ENCODE results near the gene GBF1. TPM values are rescaled to one million over a fixed set of nuclear protein-coding genes. Genes with fewer than 3 reads are reported as not detected.

The GBF1 gene
- total RNA-seq, 1 experiment from 2014 or later, result 23.7 TPM

DNA sequence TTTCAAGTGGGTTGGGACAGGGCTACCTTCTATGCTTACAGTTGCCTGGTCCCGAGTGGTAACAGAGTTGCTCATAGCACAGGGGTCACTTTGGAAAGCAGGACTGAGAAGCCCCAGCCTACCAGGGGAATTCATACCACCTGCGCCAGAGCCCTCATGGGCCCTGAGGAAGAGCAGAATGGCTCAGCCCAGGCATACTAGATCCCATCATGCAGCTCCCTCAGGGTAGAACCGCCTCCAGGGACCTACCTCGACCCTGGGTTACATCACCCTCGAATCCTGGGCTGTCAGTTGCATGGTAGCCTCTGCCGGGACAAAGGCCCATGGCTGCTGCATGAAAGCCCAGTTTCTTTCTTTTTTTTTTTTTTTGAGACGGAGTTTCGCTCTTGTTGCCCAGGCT lies 184.1 kb downstream of the GBF1 start:
- TF ChIP-seq, protein P1, sequence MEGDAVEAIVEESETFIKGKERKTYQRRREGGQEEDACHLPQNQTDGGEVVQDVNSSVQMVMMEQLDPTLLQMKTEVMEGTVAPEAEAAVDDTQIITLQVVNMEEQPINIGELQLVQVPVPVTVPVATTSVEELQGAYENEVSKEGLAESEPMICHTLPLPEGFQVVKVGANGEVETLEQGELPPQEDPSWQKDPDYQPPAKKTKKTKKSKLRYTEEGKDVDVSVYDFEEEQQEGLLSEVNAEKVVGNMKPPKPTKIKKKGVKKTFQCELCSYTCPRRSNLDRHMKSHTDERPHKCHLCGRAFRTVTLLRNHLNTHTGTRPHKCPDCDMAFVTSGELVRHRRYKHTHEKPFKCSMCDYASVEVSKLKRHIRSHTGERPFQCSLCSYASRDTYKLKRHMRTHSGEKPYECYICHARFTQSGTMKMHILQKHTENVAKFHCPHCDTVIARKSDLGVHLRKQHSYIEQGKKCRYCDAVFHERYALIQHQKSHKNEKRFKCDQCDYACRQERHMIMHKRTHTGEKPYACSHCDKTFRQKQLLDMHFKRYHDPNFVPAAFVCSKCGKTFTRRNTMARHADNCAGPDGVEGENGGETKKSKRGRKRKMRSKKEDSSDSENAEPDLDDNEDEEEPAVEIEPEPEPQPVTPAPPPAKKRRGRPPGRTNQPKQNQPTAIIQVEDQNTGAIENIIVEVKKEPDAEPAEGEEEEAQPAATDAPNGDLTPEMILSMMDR (conservative IDR thresholded peaks at IDR 0.05), result no peak
- no peak for DNase-seq
- H3K4me2 ChIP-seq (ENCODE audit: insufficient read depth, insufficient read length, low read length), result no peak overlapping the region

More for the DNA sequence above, 184.1 kb downstream of the GBF1 start:
- H3K27me3 Mint-ChIP-seq (ENCODE audit: low read depth), result peaks cover 28% of the 10 kb centered on the region
- no peak overlapping the region for H3K4me3 Mint-ChIP-seq
- Histone ChIP-seq H2BK120ac (ENCODE audit: low read depth, low read length, poor library complexity, severe bottlenecking) (no peak overlapping the region), H2BK20ac (ENCODE audit: low read depth, low read length, poor library complexity, severe bottlenecking) (no peak overlapping the region), H3K23ac (ENCODE audit: insufficient read length, low read depth, low read length) (no peak overlapping the region), H3K27ac (ENCODE audit: insufficient read length, low read depth, low read length) (no peak overlapping the region), H4K20me1 (ENCODE audit: control insufficient read depth, insufficient read depth, insufficient read length) (no peaks in the 10 kb centered on the region), H4K91ac (ENCODE audit: insufficient read length, low read depth, low read length) (no peak overlapping the region), H3K79me1 (ENCODE audit: insufficient read depth, low read depth, low read length, poor library complexity, severe bottlenecking) (no peaks in the 10 kb centered on the region), H2AK5ac (ENCODE audit: insufficient read length, low read length) (no peak overlapping the region), H3K79me2 (ENCODE audit: insufficient read depth, low read length) (no peaks in the 10 kb centered on the region), H3K14ac (ENCODE audit: insufficient read depth, low read length) (no peak overlapping the region), H4K8ac (replicated peaks; ENCODE audit: insufficient read length, low read depth, low read length) (no peak overlapping the region), H3K56ac (ENCODE audit: insufficient read length, low read depth, low read length) (no peak overlapping the region), H4K5ac (ENCODE audit: insufficient read length, low read depth, low read length) (no peak overlapping the region), H3K4ac (ENCODE audit: low read depth, low read length) (no peak overlapping the region), H3T11ph (ENCODE audit: low read length) (no peak overlapping the region), H3K27me3 (ENCODE audit: insufficient read depth, low read length) (peaks cover 12% of the 10 kb centered on the region; the same call in 1 of the 2 replicates), H3K9me3 (ENCODE audit: control insufficient read depth, low read depth, low read length) (no peaks in the 10 kb centered on the region), H2BK15ac (ENCODE audit: low read depth, low read length) (no peak overlapping the region), H3K9ac (ENCODE audit: extremely low read depth, insufficient read length, low read length) (no peak overlapping the region), H3K18ac (ENCODE audit: insufficient read length, low read depth, low read length) (no peak overlapping the region), H2BK5ac (ENCODE audit: insufficient read length, low read length) (no peak overlapping the region), H2AFZ (ENCODE audit: low read length) (no peak overlapping the region), H3K4me1 (ENCODE audit: insufficient read depth, low read length) (no peaks in the 10 kb centered on the region), H3K23me2 (ENCODE audit: insufficient read length, low read depth, low read length, poor library complexity, severe bottlenecking) (peaks cover 9% of the 10 kb centered on the region), H2BK12ac (ENCODE audit: insufficient read length, low read depth, low read length) (no peak overlapping the region)
- peaks cover 1 to 3% (median 1%) of the 10 kb centered on the region in 3 experiments; a peak in 4 of 7 replicates for H3K36me3 Mint-ChIP-seq (ENCODE audit: insufficient read depth in 1 of 3, low read depth in 3 of 3)
- H3K4me1 Mint-ChIP-seq, result peaks cover 9 to 22% of the 10 kb centered on the region in 2 experiments
- H3K27ac Mint-ChIP-seq, result no peak overlapping the region
- WGBS (ENCODE audit: extremely low coverage, insufficient read length, low lambda C conversion rate), result no CpG with 5 or more reads among the region's 8 CpGs
- no peaks in the 10 kb centered on the region; a peak in 1 of 5 replicates for H3K9me3 Mint-ChIP-seq
